Colonic mucosa (tissue), 4 donors: ENCODE data around the gene AAK1. TPM values are rescaled to one million over a fixed set of nuclear protein-coding genes. Genes with fewer than 3 reads are reported as not detected.

Experiments used
- DNase-seq: peaks from one replicate; pipeline ENCODE4 v3.0.0-alpha.2; 2020
- H3K27ac ChIP-seq: fragments of 200-600 bp; one replicate; pipeline ENCODE4 v1.8.0; 2021
- H3K27me3 ChIP-seq: fragments of 200-600 bp; one replicate; pipeline ENCODE4 v1.8.0; 2021
- H3K36me3 ChIP-seq: fragments of 200-600 bp; one replicate; pipeline ENCODE4 v1.8.0; 2021
- H3K4me1 ChIP-seq: fragments of 200-600 bp; one replicate; pipeline ENCODE4 v1.8.0; 2021; ENCODE audit warnings: mild to moderate bottlenecking
- H3K4me3 ChIP-seq: fragments of 200-600 bp; one replicate; pipeline ENCODE4 v1.8.0; 2021
- H3K9ac ChIP-seq, 2 donors: one replicate each; pipeline ENCODE4 v1.7.0; 2013; ENCODE audit warnings: control low read depth in 2 of 2, low read depth in 2 of 2, low read length in 2 of 2
- H3K9me3 ChIP-seq: fragments of 200-600 bp; one replicate; pipeline ENCODE4 v1.8.0; 2021
- intact Hi-C: fragments of 100-400 bp; cut with DNase I; formaldehyde crosslinking; loops from one replicate; pipeline ENCODE4 v1.14.1; 2022
- total RNA-seq, 2 donors: library from RNA; stranded (reverse); fragmentation: NEBNext Ultra II Directional in 1 of 2; extraction: Animal tissue kit (Norgen Biotek cat#: 25700) in 1 of 2; gene quantifications; one replicate each; pipeline ENCODE4 v1.2.1, GENCODE V29; 2021
- TF ChIP-seq, protein P1 (sequence below): fragments of 200-600 bp; IDR thresholded peaks from one replicate; pipeline ENCODE4 v1.8.0; 2022; ENCODE audit warnings: antibody characterized with exemption, mild to moderate bottlenecking
- donor health status: healthy.
- donor health status: DM: no; HTN: no; CAD: no.
- donor health status: DM: no; HTN: no; CAD: no.

Gene AAK1
- total RNA-seq, 2 donors from 2014 or later: 33.5 to 41.7 TPM

GRCh38 chr2:69585855-69586555 is 57.5 kb downstream of the AAK1 start:
- no peaks in the 10 kb centered on the region for H3K27me3 ChIP-seq
- no peak overlapping the region for H3K4me3 ChIP-seq
- H3K27ac ChIP-seq: no peak overlapping the region
- H3K36me3 ChIP-seq: no peaks in the 10 kb centered on the region
- intact Hi-C loops: no loop called here
- no peak for DNase-seq
- H3K9ac ChIP-seq: no peak overlapping the region
- TF ChIP-seq, protein P1, sequence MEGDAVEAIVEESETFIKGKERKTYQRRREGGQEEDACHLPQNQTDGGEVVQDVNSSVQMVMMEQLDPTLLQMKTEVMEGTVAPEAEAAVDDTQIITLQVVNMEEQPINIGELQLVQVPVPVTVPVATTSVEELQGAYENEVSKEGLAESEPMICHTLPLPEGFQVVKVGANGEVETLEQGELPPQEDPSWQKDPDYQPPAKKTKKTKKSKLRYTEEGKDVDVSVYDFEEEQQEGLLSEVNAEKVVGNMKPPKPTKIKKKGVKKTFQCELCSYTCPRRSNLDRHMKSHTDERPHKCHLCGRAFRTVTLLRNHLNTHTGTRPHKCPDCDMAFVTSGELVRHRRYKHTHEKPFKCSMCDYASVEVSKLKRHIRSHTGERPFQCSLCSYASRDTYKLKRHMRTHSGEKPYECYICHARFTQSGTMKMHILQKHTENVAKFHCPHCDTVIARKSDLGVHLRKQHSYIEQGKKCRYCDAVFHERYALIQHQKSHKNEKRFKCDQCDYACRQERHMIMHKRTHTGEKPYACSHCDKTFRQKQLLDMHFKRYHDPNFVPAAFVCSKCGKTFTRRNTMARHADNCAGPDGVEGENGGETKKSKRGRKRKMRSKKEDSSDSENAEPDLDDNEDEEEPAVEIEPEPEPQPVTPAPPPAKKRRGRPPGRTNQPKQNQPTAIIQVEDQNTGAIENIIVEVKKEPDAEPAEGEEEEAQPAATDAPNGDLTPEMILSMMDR: no peak
- no peaks in the 10 kb centered on the region for H3K9me3 ChIP-seq
- H3K4me1 ChIP-seq: no peaks in the 10 kb centered on the region

DNA sequence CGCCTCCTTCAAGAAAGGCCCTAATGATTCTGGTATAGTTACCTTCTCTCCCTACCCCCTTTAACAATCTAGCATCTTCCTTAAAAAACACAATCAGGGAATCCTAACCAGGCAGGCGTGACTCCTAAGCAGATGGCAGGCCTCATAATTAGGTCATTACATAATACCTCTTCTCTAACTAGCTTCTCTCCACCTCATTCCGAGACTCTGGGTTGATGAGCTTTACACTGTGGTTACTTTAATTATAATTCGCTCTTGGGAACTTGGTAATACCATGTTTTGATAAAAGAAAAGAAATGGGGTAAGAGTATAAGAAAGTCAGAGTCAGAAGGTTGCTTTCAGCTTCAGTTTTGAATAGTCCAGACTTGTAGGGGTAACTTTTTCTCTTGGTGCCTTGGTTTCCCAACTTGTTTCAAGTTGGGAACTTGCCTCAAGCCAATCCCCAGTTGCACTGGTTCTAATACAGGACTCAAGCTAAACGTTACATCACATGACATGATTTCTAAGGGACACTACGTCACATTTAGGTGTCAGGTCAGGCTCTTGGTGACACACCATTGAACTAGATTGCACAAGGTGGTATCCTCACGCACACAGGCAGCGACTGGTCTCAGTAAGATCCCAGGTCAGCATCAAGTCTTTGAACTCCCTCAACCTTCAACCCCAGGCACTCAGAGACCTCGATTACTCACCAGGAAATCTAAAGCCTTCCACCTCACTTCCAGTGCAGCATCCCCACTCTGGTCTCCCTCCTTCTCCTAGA is 59.2 kb downstream of the AAK1 start:
- no peaks in the 10 kb centered on the region for H3K27me3 ChIP-seq
- TF ChIP-seq, protein P1: no peak
- no peaks in the 10 kb centered on the region for H3K4me1 ChIP-seq
- intact Hi-C loops: no loop called here
- H3K4me3 ChIP-seq: no peak overlapping the region
- H3K36me3 ChIP-seq: no peaks in the 10 kb centered on the region
- H3K27ac ChIP-seq: no peak overlapping the region
- H3K9ac ChIP-seq: no peak overlapping the region
- DNase-seq: no peak
- H3K9me3 ChIP-seq: no peaks in the 10 kb centered on the region

GRCh38 chr2:69583321-69583833 is 60.2 kb downstream of the AAK1 start:
- Histone ChIP-seq H3K27ac (no peak overlapping the region), H3K9me3 (no peaks in the 10 kb centered on the region), H3K4me1 (no peaks in the 10 kb centered on the region), H3K36me3 (no peaks in the 10 kb centered on the region), H3K9ac (no peak overlapping the region), H3K27me3 (no peaks in the 10 kb centered on the region), H3K4me3 (no peak overlapping the region)
- no peak for DNase-seq
- TF ChIP-seq, protein P1: no peak
- intact Hi-C loops: no loop called here

GRCh38 chr2:69582582-69583176 is 60.9 kb downstream of the AAK1 start:
- no peak overlapping the region for H3K9ac ChIP-seq
- no peaks in the 10 kb centered on the region for H3K36me3 ChIP-seq
- H3K27ac ChIP-seq: no peak overlapping the region
- H3K9me3 ChIP-seq: no peaks in the 10 kb centered on the region
- no peaks in the 10 kb centered on the region for H3K4me1 ChIP-seq
- intact Hi-C loops: no loop called here
- TF ChIP-seq, protein P1: no peak
- DNase-seq: no peak
- no peak overlapping the region for H3K4me3 ChIP-seq
- no peaks in the 10 kb centered on the region for H3K27me3 ChIP-seq

DNA sequence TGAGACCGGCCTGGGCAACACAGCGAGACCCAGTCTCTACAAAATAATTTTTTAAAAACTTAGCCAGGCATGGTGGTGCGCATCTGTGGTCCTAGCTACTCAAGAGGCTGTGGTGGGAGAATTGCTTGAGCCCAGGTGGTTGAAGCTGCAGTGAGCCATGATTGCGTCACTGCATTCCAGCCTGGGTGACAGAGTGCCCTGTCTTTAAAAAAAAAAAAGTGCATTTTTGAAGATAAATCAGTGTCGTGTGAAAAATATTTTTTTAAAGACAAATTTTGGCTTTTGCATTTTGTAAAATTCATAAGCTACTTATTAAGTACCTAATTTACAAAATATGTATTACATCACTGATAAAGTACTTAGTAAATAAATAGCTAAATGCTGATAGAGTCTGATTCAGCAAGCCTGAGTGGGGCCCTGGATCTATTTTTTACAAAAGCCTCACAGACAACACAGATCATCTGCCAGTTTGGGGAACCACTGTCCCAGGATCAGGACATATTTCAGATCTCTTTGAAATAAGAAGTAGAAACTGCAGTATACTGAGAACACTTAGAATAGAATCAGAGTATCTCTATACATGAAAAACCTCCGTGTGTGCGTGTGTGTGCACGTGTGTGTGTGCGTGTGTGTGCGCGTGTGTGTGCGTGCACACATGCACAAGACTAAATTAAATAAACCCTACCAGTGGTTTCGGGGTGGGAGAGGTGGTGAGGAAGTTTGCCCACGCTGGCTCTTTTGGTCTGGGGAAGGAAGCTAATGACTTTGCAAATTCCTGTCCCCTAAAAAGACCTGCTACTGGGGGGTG is 61.6 kb downstream of the AAK1 start:
- Histone ChIP-seq H3K4me1 (no peaks in the 10 kb centered on the region), H3K27me3 (no peaks in the 10 kb centered on the region), H3K9me3 (no peaks in the 10 kb centered on the region), H3K4me3 (no peak overlapping the region), H3K27ac (no peak overlapping the region), H3K36me3 (no peaks in the 10 kb centered on the region), H3K9ac (no peak overlapping the region)
- DNase-seq: no peak
- TF ChIP-seq, protein P1: no peak
- intact Hi-C loops: no loop called here
